Astrocyte of the cerebellum (primary cell): ENCODE data around the gene NBPF26.
A peak's percentile ranks its signal among the peaks of the same experiment; 100 is the strongest.
"Not testable (repeated sequence)": the region's sequence is repeated elsewhere in the genome, so short reads cannot be mapped to it uniquely, and the experiment has no call there.

Source experiments
- DNase-seq: peaks from one replicate; pipeline ENCODE4 v3.0.0-alpha.2; 2011; ENCODE audit warnings: low read depth
- H3K4me3 ChIP-seq: 2 replicates; pipeline ENCODE4 v1.5.1; 2011; ENCODE audit warnings: mild to moderate bottlenecking, low read depth, low read length, moderate library complexity
- CTCF ChIP-seq: IDR thresholded peaks from 2 replicates; pipeline ENCODE4 v1.5.1; 2012; ENCODE audit warnings: low read length, low read depth, moderate library complexity, mild to moderate bottlenecking; ENCODE audit errors: missing control alignments
- in situ Hi-C: cut with HindIII; loops from 2 replicates; pipeline ENCODE4 v1.10.0; 2017; ENCODE audit warnings: low sequenced_read_pairs

NBPF26 gene

GRCh38 chr1:120844186-120844944 is 120.6 kb downstream of the NBPF26 start:
- in situ Hi-C loops, DNase-seq: not testable (repeated sequence)
- peak overlapping the region; percentile 34 for H3K4me3 ChIP-seq
- peak; percentile 17 for TF ChIP-seq CTCF

GRCh38 chr1:120844945-120845330 is 121.2 kb downstream of the NBPF26 start:
- in situ Hi-C loops, DNase-seq: not testable (repeated sequence)
- peak overlapping the region; percentile 23 for H3K4me3 ChIP-seq

- DNase-seq, in situ Hi-C loops: not testable (repeated sequence)
- peak overlapping the region; percentile 10 for H3K4me3 ChIP-seq
Observed at GRCh38 chr1:120849400-120850286, 125.9 kb downstream of the NBPF26 start.

GRCh38 chr1:120850287-120850536 is 126.5 kb downstream of the NBPF26 start:
- peak overlapping the region; percentile 10 for H3K4me3 ChIP-seq
- DNase-seq = peak; percentile 6
- in situ Hi-C loops = not testable (repeated sequence)

GRCh38 chr1:120850537-120851421 is 127.0 kb downstream of the NBPF26 start:
- in situ Hi-C loops = not testable (repeated sequence)
- DNase-seq = peak; percentile 80
- H3K4me3 ChIP-seq = peak overlapping the region; percentile 10

- in situ Hi-C loops, DNase-seq, H3K4me3 ChIP-seq: not testable (repeated sequence)
Observed at GRCh38 chr1:120858144-120858543, 134.4 kb downstream of the NBPF26 start.

GRCh38 chr1:120859615-120860234 is 136.0 kb downstream of the NBPF26 start:
- DNase-seq, H3K4me3 ChIP-seq, in situ Hi-C loops: not testable (repeated sequence)

- in situ Hi-C loops, H3K4me3 ChIP-seq, DNase-seq: not testable (repeated sequence)
Observed at GRCh38 chr1:120878206-120878605, 154.5 kb downstream of the NBPF26 start.

- in situ Hi-C loops, H3K4me3 ChIP-seq, DNase-seq: not testable (repeated sequence)
Observed at GRCh38 chr1:120880056-120880455, 156.3 kb downstream of the NBPF26 start.

- DNase-seq, in situ Hi-C loops, H3K4me3 ChIP-seq: not testable (repeated sequence)
Observed at GRCh38 chr1:120881934-120882333, 158.2 kb downstream of the NBPF26 start.
